ENCODE measurements around the gene RGL4.

DNA sequence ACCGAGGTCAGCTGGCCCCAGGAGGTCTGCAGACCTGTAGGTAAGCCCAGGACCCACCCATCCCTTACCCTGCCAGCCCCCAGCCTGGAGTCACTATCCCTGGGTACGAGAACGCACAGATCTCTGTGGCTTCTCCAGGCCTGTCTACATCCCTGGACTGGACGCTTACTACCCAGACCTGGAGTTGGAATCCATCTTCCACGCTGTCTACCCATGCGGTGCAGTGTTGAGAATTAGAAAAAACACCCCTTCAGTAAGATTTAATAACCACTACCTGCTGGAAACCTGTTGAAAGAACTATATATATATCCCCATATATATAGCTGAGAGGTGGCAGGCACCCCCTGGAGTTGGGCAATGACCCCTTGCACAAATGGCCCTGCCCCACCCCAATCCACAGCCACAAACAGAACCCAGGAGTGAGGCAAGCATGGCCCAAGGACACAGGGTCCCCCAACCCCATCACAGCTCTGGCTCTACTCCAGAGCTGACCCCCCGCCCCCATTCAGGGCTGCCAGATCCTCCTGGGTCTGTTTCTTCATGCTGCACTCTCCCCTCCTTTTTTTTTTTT, 17.7 kb upstream of the RGL4 start:
- TF ChIP-seq, protein P1, sequence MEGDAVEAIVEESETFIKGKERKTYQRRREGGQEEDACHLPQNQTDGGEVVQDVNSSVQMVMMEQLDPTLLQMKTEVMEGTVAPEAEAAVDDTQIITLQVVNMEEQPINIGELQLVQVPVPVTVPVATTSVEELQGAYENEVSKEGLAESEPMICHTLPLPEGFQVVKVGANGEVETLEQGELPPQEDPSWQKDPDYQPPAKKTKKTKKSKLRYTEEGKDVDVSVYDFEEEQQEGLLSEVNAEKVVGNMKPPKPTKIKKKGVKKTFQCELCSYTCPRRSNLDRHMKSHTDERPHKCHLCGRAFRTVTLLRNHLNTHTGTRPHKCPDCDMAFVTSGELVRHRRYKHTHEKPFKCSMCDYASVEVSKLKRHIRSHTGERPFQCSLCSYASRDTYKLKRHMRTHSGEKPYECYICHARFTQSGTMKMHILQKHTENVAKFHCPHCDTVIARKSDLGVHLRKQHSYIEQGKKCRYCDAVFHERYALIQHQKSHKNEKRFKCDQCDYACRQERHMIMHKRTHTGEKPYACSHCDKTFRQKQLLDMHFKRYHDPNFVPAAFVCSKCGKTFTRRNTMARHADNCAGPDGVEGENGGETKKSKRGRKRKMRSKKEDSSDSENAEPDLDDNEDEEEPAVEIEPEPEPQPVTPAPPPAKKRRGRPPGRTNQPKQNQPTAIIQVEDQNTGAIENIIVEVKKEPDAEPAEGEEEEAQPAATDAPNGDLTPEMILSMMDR (IDR thresholded peaks at IDR 0.05) = no peak
- no peak for TF ChIP-seq POLR2A (IDR thresholded peaks at IDR 0.05)
